Stimulated activated CD8-positive, alpha-beta memory T cell treated with anti-CD3 and anti-CD28 coated beads, Interleukin-4, amount 100 ng/mL, for 4 hours (primary cell): ENCODE data around the gene MCM7.
"Not testable (repeated sequence)": the region's sequence is repeated elsewhere in the genome, so short reads cannot be mapped to it uniquely, and the experiment has no call there.

ENCODE experiments used
- DNase-seq, 2 donors: peaks; one replicate each; pipeline ENCODE4 v3.0.0-alpha.2; 2020; ENCODE audit warnings: low read depth in 2 of 2, low spot score in 1 of 2

Gene MCM7

DNA sequence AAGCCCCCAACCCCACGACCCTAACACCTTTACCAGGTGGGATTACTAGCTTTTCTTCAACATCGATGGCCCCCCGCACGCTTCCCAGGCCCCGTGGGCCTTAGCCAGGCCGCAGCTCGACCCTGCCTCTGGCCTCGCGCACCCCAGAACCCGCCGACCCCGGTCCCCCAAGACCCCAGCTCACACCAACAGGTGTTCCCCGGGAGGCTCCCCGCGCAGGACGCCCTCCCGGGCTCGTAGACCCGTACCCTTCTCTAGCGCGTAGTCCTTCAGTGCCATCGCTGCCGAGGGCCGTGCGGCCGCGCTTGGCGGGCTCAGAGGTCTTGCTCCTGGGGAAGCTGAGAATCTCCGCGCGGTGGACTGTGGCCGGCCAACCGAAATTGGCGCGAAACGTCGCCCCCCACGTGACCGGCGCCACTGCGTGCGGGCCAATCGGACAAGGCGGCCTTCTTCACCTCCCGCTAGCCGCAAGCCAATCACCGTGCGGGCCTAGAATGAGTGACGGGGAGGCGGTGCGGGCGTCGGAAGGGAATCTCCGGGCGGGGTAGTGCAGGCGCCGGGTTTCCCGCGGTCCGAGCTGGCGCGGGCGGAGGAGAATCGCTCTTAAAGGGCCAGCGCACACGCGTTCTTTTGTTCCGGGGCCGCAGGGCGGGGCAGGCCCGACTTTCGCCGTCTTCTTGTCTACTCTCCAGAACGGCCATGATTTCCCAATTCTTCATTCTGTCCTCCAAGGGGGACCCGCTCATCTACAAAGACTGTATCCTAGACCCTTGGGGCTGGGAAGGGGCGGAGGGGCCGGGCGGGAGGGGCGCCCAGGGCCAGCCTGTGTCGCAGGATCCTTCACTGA, at the start of gene MCM7, which contains the start of gene AP4M1:
Gene MCM7 (minus strand): TSS at position 382 of the 847 bp plus-strand sequence. CDS start 103 bp downstream, at position 279.
Gene AP4M1 (plus strand): TSS at position 628 of the 847 bp plus-strand sequence. CDS start 72 bp downstream, at position 700.
- DNase-seq: peak; percentile 88 to 93

DNA sequence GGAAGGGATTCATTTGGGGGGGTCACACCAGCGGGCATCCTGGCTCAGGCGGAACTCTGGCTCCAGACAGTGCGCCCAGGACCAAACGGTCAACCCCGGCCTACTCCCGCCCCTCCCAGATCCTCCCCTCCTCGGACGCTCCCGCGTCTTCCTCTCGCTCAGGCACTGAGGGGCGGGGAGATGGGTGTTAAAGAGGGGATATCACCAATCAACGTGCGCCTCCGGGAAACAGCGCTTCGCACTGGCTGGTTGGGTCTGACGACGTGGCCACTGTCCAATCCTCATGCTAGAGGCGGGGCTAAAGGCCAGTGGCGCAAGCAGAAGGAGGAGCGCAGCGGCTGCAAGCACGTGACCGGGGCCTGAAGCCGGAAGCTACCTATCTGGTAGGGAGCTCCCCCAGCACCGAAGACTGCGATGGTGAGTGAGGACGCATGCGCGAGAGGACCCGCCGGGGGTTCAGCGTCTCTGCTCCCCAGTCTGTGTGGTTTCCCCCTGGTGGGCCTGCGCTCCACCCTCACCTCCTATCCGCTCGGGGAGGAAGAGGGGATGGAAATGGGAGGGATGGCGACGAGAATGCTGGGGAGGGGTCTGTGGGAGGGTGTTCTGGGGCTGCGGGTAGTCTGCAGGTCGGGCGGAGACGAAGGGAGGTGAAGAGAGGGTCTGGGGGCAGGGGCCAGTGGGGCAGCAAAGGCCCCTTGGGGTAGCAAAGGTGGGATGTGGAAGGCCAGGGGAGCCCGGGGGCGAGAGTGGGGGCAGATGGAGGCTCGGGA, 47.5 kb upstream of the MCM7 start, which contains the start of gene LAMTOR4:
Gene LAMTOR4 (plus strand): TSS at position 360 of the 770 bp plus-strand sequence. CDS start 55 bp downstream, at position 415.
- DNase-seq: peak; percentile 91 to 98

GRCh38 chr7:100148225-100148558, 47.0 kb upstream of the MCM7 start:
- no peak for DNase-seq

DNA sequence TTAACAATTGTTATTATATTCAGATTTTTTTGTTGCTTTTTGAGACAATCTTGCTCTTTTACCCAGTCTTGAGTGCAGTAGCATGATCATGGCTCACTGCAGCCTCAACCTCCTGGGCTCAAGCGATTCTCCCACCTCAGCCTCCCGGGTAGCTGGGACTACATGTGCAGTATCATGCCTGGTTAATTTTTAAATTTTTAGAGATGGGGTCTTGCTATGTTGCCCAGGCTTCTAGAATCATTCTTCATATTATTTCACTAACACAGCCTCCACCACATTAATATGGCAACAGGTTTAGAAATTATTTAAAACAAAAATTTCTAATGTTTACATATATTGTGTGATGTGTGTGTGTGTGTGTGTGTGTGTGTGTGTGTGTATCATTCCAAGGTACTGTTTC, 46.1 kb upstream of the MCM7 start:
- DNase-seq: no peak

DNA sequence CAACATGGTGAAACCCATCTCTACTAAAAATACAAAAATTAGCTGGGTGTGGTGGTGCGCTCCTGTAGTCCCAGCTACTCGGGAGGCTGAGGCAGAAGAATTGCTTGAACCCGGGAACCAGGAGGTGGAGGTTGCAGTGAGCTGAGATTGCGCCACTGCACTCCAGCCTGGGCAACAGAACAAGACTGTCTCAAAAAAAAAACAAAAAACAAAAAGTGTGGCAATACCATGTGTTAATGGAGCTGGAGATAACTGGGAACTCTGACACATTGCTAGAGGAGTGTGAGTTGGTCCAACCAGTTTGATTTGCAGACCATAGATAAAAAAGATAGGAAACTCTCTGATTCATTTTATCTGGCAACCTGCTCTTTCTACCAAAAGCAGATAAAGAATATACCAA, 45.2 kb upstream of the MCM7 start:
- not testable (repeated sequence) for DNase-seq

- DNase-seq: no peak
These were observed 41.3 kb upstream of the MCM7 start for GRCh38 chr7:100142461-100142860.

GRCh38 chr7:100141555-100141949, 40.4 kb upstream of the MCM7 start:
- no peak for DNase-seq

DNA sequence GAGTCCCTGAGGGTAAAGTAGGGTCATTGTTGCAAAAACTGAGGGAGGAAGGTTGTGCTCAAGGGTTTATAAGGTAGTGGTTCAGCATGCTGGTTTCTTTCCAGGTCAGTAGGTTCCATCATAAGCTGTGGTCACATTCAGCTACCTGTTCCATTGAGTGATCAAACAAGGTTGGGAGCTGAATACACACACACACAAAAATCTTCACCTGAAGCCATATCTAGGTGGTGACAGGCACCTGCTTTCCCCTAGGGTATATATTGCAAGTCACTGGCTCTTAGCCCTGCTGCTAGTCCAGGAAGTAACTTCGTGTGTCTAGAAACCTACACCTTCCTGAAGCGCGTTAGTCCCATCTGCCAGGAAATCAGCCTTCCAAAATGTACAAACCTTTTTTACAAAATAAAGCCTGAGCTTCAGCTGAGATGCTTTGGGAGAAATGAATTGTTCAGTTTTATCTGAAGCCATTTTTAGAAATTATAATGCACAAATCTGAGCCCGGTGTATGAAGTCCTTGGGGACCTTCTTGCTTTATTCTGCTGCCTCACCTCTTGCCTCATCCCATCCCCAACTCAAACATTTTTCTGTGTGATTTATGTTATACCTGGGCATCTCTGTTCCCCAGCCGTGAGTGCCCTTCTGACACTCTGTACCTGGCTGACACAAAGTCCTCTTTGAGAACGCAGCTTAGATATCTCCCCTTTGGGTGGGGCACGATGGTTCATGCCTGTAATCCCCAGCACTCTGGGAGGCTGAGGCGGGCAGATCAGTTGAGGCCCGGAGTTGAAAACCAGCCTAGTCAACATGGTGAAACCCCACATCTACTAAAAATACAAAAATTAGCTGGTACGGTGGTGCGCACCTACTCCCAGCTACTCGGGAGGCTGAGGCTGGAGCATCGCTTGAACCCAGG, 36.9 kb upstream of the MCM7 start:
- DNase-seq: no peak

DNA sequence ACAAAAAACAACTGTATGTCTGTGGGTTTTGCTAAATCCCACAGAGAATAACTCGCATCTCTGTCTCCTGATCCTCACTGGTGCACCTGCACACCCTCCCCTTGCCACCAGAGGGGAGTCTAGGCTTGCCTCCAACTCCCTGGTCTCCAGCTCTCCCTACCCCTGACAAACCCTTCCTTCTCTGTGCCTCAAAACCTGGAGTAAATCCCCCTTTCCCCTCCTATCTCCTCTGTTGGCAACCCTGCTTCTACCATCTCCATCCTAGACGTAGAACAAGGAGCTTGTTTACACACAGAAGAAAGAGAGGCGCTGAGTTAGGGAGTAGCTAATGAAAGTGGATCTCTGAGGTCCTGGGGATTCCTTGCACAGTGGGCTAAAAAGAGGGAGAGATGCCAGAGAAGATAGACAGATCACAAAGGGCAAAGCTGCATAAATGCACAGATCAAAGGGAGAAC, 31.5 kb upstream of the MCM7 start:
- peak in 1 of 2 donors; percentile 36 for DNase-seq

DNA sequence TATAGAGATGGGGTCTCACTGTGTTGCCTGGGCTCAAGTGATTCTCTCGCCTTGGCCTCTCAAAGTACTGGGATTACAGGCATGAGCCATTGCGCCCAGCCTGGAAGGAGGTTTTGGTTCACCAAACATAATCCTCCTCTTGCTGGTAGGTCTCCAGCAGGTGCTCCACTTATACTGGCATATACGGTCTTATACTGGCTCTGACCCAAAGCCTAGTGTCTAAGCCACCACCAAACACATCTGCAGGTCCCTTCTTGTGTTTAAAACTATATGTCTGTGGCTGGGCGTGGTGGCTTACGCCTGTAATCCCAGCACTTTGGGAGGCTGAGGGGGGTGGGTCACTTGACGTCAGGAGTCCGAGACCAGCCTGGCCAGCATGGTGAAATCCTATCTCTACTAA, 30.9 kb upstream of the MCM7 start:
- no peak for DNase-seq

- peak; percentile 59 to 69 for DNase-seq
These were observed 29.6 kb upstream of the MCM7 start for GRCh38 chr7:100130608-100131453.

GRCh38 chr7:100130220-100130607, 29.0 kb upstream of the MCM7 start:
- DNase-seq: not testable (repeated sequence)

DNA sequence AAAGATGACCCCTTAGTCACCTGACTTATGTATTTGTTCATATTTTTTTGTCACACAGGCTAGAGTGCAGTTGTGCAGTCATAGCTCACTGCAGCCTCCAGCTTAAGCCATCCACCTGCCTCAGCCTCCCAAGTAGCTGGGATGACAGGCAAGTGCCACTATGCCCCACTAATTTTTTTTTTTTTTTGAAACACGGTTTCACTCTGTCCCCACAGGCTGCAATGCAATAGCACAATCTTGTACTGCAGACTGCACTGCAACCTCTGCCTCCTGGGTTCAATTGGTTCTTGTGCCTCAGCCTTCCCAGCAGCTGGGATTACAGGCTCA, 27.4 kb upstream of the MCM7 start:
- DNase-seq: no peak

GRCh38 chr7:100127866-100128636, 26.9 kb upstream of the MCM7 start:
- no peak for DNase-seq

DNA sequence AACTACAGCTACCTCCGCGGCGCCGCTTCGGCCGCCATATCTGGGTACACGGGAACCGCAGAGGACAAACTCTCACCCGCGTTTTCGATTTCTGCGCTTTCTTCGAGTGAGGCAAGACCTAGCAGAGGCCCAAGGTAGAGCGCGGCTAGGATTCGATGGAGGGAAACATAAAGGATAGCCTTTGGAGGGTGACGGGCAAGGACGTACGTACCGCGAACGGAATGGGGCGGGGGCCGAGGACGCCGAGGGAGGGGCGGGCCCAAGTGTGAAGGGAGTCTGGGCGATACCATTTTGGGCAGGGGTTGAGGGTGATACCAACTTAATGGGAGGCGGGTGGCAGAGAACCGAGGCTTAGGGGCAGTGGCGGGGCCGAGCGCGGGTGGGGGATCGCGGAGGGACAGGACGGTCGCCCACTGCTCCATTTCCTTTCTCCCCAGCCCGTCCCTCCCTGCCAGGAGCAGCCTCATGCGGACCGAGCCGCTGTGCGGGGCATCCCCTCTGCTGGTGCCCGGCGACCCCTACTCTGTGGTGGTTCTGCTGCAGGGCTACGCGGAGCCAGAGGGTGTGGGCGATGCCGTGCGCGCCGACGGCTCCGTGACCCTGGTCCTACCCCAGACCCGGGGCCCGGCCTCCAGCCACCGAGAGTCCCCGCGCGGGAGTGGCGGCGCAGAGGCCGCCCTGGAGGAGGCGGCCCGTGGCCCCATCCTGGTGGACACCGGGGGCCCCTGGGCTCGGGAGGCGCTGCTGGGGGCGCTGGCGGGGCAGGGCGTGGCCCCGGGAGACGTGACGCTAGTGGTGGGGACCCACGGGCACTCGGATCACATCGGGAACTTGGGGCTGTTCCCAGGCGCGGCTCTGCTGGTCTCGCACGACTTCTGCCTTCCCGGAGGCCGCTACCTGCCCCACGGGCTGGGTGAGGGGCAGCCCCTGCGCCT, 26.0 kb upstream of the MCM7 start, which contains the start of gene MBLAC1:
Gene MBLAC1 (plus strand): TSS at position 37 of the 935 bp plus-strand sequence. CDS start 429 bp downstream, at position 466.
- peak; percentile 81 to 87 for DNase-seq

DNA sequence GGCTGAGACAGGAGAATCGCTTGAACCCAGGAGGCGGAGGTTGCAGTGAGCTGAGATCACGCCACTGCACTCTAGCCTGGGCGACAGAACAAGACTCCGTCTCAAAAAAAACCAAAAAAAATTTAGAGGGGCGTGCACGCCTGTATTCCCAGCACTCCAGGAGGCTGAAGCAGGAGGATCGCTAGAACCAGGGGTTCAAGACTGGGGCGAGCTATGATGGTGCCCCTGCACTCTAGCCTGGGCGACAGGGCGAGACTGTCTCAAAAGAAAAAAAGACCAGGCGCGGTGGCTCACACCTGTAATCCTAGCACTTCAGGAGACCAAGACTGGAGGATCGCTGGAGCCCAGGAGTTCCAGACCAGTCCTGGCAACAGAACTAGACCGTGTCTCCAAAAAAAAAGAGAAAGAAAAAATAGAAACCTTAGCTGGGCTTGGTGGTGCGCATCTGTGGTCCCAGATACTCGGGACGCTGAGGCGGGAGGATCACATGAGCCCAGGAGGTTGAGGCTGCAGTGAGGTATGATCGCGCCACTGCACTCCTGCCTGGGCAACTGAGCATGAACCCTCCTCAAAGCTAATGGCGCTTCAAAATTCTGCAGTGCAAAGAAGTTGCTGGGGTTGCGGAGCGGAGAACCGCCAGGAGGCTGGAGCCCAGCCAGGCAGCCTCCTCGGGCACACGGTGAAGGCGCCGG, 25.2 kb upstream of the MCM7 start:
- DNase-seq: no peak
